ENCODE measurements around the gene EYS. TPM values are rescaled to one million over a fixed set of nuclear protein-coding genes. Genes with fewer than 3 reads are reported as not detected.

Gene EYS
- total RNA-seq, 2 experiments from 2014 or later, result not detected

- POLR2A ChIA-PET, result no interaction called here
- no peaks in the 10 kb centered on the region for H3K27me3 ChIP-seq (ENCODE audit: control insufficient read depth in 1 of 2, insufficient read depth in 2 of 2, low read length in 2 of 2)
- H3K4me3 Mint-ChIP-seq, result no peak overlapping the region
- CTCF ChIA-PET, result no interaction called here
- ATAC-seq (ENCODE audit: poor library complexity), result no peak
- H3K36me3 ChIP-seq (ENCODE audit: insufficient read depth, low read length), result no peaks in the 10 kb centered on the region
- H3K4me3 ChIP-seq (ENCODE audit: low read length), result no peak overlapping the region
- no peaks in the 10 kb centered on the region for H3K36me3 Mint-ChIP-seq (ENCODE audit: low read depth)
- no peaks in the 10 kb centered on the region for H3K4me1 Mint-ChIP-seq (ENCODE audit: low read depth)
- H3K27me3 Mint-ChIP-seq, result no peaks in the 10 kb centered on the region
- H3K27ac Mint-ChIP-seq, result no peak overlapping the region
- peaks cover 20% of the 10 kb centered on the region for H3K9me3 Mint-ChIP-seq
- no peak for DNase-seq
- intact Hi-C loops (cut with DNase I, micrococcal nuclease), result no loop called here
- no peaks in the 10 kb centered on the region for H3K4me1 ChIP-seq (ENCODE audit: insufficient read depth, low read length)
- no peaks in the 10 kb centered on the region for H3K9me3 ChIP-seq (ENCODE audit: control insufficient read depth in 1 of 2, insufficient read depth in 1 of 2, low read length in 2 of 2)
- TF ChIP-seq CTCF (IDR thresholded peaks at IDR 0.05), result no peak
- no peak overlapping the region for H3K27ac ChIP-seq (ENCODE audit: low read depth in 1 of 2, low read length in 2 of 2)
Measured at GRCh38 chr6:65416621-65417020, 290.4 kb downstream of the EYS start.

- DNase-seq (no peak), ATAC-seq (ENCODE audit: poor library complexity) (no peak)
- intact Hi-C loops (cut with DNase I, micrococcal nuclease), result no loop called here
- CTCF ChIA-PET, result no interaction called here
- Histone ChIP-seq H3K36me3 (ENCODE audit: insufficient read depth, low read length) (no peaks in the 10 kb centered on the region), H3K27ac (ENCODE audit: low read depth in 1 of 2, low read length in 2 of 2) (no peak overlapping the region), H3K9me3 (ENCODE audit: control insufficient read depth in 1 of 2, insufficient read depth in 1 of 2, low read length in 2 of 2) (no peaks in the 10 kb centered on the region), H3K4me3 (ENCODE audit: low read length) (no peak overlapping the region), H3K4me1 (ENCODE audit: insufficient read depth, low read length) (no peaks in the 10 kb centered on the region), H3K27me3 (ENCODE audit: control insufficient read depth in 1 of 2, insufficient read depth in 2 of 2, low read length in 2 of 2) (no peaks in the 10 kb centered on the region)
- Mint-ChIP-seq H3K4me1 (ENCODE audit: low read depth) (no peaks in the 10 kb centered on the region), H3K9me3 (peaks cover 10% of the 10 kb centered on the region), H3K27me3 (no peaks in the 10 kb centered on the region), H3K4me3 (no peak overlapping the region), H3K36me3 (ENCODE audit: low read depth) (no peaks in the 10 kb centered on the region), H3K27ac (no peak overlapping the region)
- TF ChIP-seq CTCF (IDR thresholded peaks at IDR 0.05), result no peak
- POLR2A ChIA-PET, result no interaction called here
Measured at GRCh38 chr6:65410309-65410708, 296.7 kb downstream of the EYS start.

- ATAC-seq (ENCODE audit: poor library complexity) (no peak), DNase-seq (no peak)
- Mint-ChIP-seq H3K27ac (no peak overlapping the region), H3K4me1 (ENCODE audit: low read depth) (no peaks in the 10 kb centered on the region), H3K9me3 (peaks cover 14% of the 10 kb centered on the region), H3K27me3 (no peaks in the 10 kb centered on the region), H3K4me3 (no peak overlapping the region), H3K36me3 (ENCODE audit: low read depth) (no peaks in the 10 kb centered on the region)
- TF ChIP-seq CTCF (IDR thresholded peaks at IDR 0.05), result no peak
- H3K27ac ChIP-seq (ENCODE audit: low read depth in 1 of 2, low read length in 2 of 2), result no peak overlapping the region
- intact Hi-C loops (cut with DNase I, micrococcal nuclease), result no loop called here
- POLR2A ChIA-PET, result no interaction called here
- no peak overlapping the region for H3K4me3 ChIP-seq (ENCODE audit: low read length)
- H3K9me3 ChIP-seq (ENCODE audit: control insufficient read depth in 1 of 2, insufficient read depth in 1 of 2, low read length in 2 of 2), result peaks cover 0 to 4% of the 10 kb centered on the region in 2 experiments
- H3K36me3 ChIP-seq (ENCODE audit: insufficient read depth, low read length), result no peaks in the 10 kb centered on the region
- H3K4me1 ChIP-seq (ENCODE audit: insufficient read depth, low read length), result no peaks in the 10 kb centered on the region
- no peaks in the 10 kb centered on the region for H3K27me3 ChIP-seq (ENCODE audit: control insufficient read depth in 1 of 2, insufficient read depth in 2 of 2, low read length in 2 of 2)
- CTCF ChIA-PET, result no interaction called here
Measured at GRCh38 chr6:65402564-65402963, 304.5 kb downstream of the EYS start.
